RKO (cell line): ENCODE data around the gene DIP2B.

Experiments used
- DNase-seq: peaks from one replicate; pipeline ENCODE4 v3.0.0-alpha.2; 2016; ENCODE audit warnings: low spot score

The DIP2B gene

GRCh38 chr12:50635857-50636256, 131.1 kb downstream of the DIP2B start:
- DNase-seq: no peak

- DNase-seq: no peak
These were observed 131.7 kb downstream of the DIP2B start for GRCh38 chr12:50636505-50636904.

GRCh38 chr12:50637870-50638481, 133.2 kb downstream of the DIP2B start:
- peak; percentile 75 for DNase-seq

- DNase-seq: no peak
These were observed 133.7 kb downstream of the DIP2B start for GRCh38 chr12:50638482-50638880.

GRCh38 chr12:50639721-50640120, 134.9 kb downstream of the DIP2B start:
- DNase-seq: no peak

- no peak for DNase-seq
These were observed 135.6 kb downstream of the DIP2B start for GRCh38 chr12:50640321-50640939.

GRCh38 chr12:50641566-50641965, 136.8 kb downstream of the DIP2B start:
- no peak for DNase-seq

- DNase-seq: no peak
These were observed 137.3 kb downstream of the DIP2B start for GRCh38 chr12:50642035-50642451.

- DNase-seq: no peak
These were observed 138.0 kb downstream of the DIP2B start for GRCh38 chr12:50642761-50643160.

GRCh38 chr12:50647031-50647430, 142.2 kb downstream of the DIP2B start:
- no peak for DNase-seq

GRCh38 chr12:50647479-50647878, 142.7 kb downstream of the DIP2B start:
- peak; percentile 55 for DNase-seq

- no peak for DNase-seq
These were observed 145.5 kb downstream of the DIP2B start for GRCh38 chr12:50650285-50650684.

- no peak for DNase-seq
These were observed 150.7 kb downstream of the DIP2B start for GRCh38 chr12:50655374-50655921.

GRCh38 chr12:50659260-50659659, 154.5 kb downstream of the DIP2B start:
- no peak for DNase-seq

- DNase-seq: no peak
These were observed 155.1 kb downstream of the DIP2B start for GRCh38 chr12:50659690-50660424.

GRCh38 chr12:50660425-50660822, 155.6 kb downstream of the DIP2B start:
- DNase-seq: no peak

GRCh38 chr12:50661300-50662115, 156.7 kb downstream of the DIP2B start:
- DNase-seq: no peak

- no peak for DNase-seq
These were observed 157.3 kb downstream of the DIP2B start for GRCh38 chr12:50662116-50662510.

- DNase-seq: no peak
These were observed 160.4 kb downstream of the DIP2B start for GRCh38 chr12:50665170-50665569.

GRCh38 chr12:50665609-50666008, 160.8 kb downstream of the DIP2B start:
- no peak for DNase-seq

- no peak for DNase-seq
These were observed 161.2 kb downstream of the DIP2B start for GRCh38 chr12:50666023-50666422.

GRCh38 chr12:50672158-50672557, 167.4 kb downstream of the DIP2B start:
- no peak for DNase-seq
